Neural cell (in vitro differentiated cells): ENCODE measurements around the gene AIPL1. TPM values are rescaled to one million over a fixed set of nuclear protein-coding genes. Genes with fewer than 3 reads are reported as not detected.

ENCODE experiments used
- H2AFZ ChIP-seq: fragments of 200-600, 300-800 bp; sonication (generic), shearing (Covaris generic); 2 replicates; pipeline ENCODE4 v1.6.0; 2014; ENCODE audit warnings: low read depth, mild to moderate bottlenecking, antibody characterized with exemption, low read length, moderate library complexity
- H3F3A ChIP-seq: fragments of 200-600 bp; shearing (Covaris generic); 2 replicates; pipeline ENCODE4 v1.6.1; 2016; ENCODE audit warnings: mild to moderate bottlenecking, moderate library complexity, mixed read lengths, antibody characterized with exemption, low read length; ENCODE audit not compliant: insufficient read depth, poor library complexity, severe bottlenecking
- H3K27ac ChIP-seq: fragments of 200-600, 300-800 bp; sonication (generic), shearing (Covaris generic); 2 replicates; pipeline ENCODE4 v1.5.1; 2014; ENCODE audit warnings: mild to moderate bottlenecking, low read length, moderate library complexity
- H3K27me3 ChIP-seq: fragments of 300-800, 200-600 bp; sonication (generic), shearing (Covaris generic); 2 replicates; pipeline ENCODE4 v1.6.0; 2014; ENCODE audit warnings: mild to moderate bottlenecking, low read depth, low read length, moderate library complexity; ENCODE audit not compliant: insufficient read depth
- H3K36me3 ChIP-seq: fragments of 300-800, 200-600 bp; sonication (generic), shearing (Covaris generic); 2 replicates; pipeline ENCODE4 v1.5.1; 2014; ENCODE audit warnings: mild to moderate bottlenecking, antibody characterized with exemption, low read length, moderate library complexity; ENCODE audit not compliant: insufficient read depth
- H3K4me2 ChIP-seq: fragments of 300-800, 200-600 bp; sonication (generic), shearing (Covaris generic); 2 replicates; pipeline ENCODE4 v1.6.0; 2014; ENCODE audit warnings: mild to moderate bottlenecking, low read length
- H3K4me3 ChIP-seq: fragments of 300-800, 200-600 bp; sonication (generic), shearing (Covaris generic); 2 replicates; pipeline ENCODE4 v1.5.1; 2014; ENCODE audit warnings: mild to moderate bottlenecking, low read length, moderate library complexity
- H3K79me2 ChIP-seq: fragments of 200-600 bp; shearing (Covaris generic); replicated peaks from 2 replicates; pipeline ENCODE4 v1.6.0; 2014; ENCODE audit warnings: mild to moderate bottlenecking, low read length, moderate library complexity; ENCODE audit not compliant: insufficient read depth
- H3K9ac ChIP-seq: fragments of 300-800, 200-600 bp; sonication (generic), shearing (Covaris generic); 2 replicates; pipeline ENCODE4 v1.6.1; 2016; ENCODE audit warnings: mild to moderate bottlenecking, low read length, mixed read lengths
- H3K9me2 ChIP-seq: fragments of 200-600 bp; shearing (Covaris generic); 2 replicates; pipeline ENCODE4 v1.6.1; 2016; ENCODE audit warnings: mild to moderate bottlenecking, low read length, mixed read lengths; ENCODE audit not compliant: insufficient read depth
- H3K9me3 ChIP-seq: fragments of 200-600, 300-800 bp; sonication (generic), shearing (Covaris generic); 2 replicates; pipeline ENCODE4 v1.6.1; 2016; ENCODE audit warnings: mild to moderate bottlenecking, mixed run types, low read length, moderate library complexity, mixed read lengths
- H4K20me1 ChIP-seq: fragments of 200-600 bp; shearing (Covaris generic); 2 replicates; pipeline ENCODE4 v1.6.1; 2016; ENCODE audit warnings: mild to moderate bottlenecking, mixed run types; ENCODE audit not compliant: insufficient read depth
- EP300 ChIP-seq: fragments of 450-650 bp; conservative IDR thresholded peaks from 2 replicates; pipeline ENCODE4 v1.6.1; 2014; ENCODE audit warnings: antibody characterized with exemption, mild to moderate bottlenecking, moderate library complexity; ENCODE audit not compliant: poor library complexity, severe bottlenecking
- MXI1 ChIP-seq: fragments of 450-650 bp; conservative IDR thresholded peaks from 2 replicates; pipeline ENCODE4 v1.6.1; 2014; ENCODE audit warnings: antibody characterized with exemption, mild to moderate bottlenecking; ENCODE audit not compliant: poor library complexity, severe bottlenecking
- POLR2AphosphoS5 ChIP-seq: IDR thresholded peaks from 2 replicates; pipeline ENCODE4 v1.6.1; 2012
- RAD21 ChIP-seq: fragments of 450-650 bp; conservative IDR thresholded peaks from 2 replicates; pipeline ENCODE4 v1.6.1; 2014; ENCODE audit warnings: antibody characterized with exemption, mild to moderate bottlenecking, moderate library complexity
- SMC3 ChIP-seq: fragments of 450-650 bp; conservative IDR thresholded peaks from 2 replicates; pipeline ENCODE4 v1.6.1; 2014; ENCODE audit warnings: antibody characterized with exemption, mild to moderate bottlenecking, moderate library complexity; ENCODE audit not compliant: poor library complexity
- polyA plus RNA-seq: library from polyadenylated mRNA; depleted of rRNA; stranded (reverse); fragments of >200 nt; gene quantifications from 2 replicates; pipeline ENCODE4 v1.2.3, GENCODE V29; 2014
- TF ChIP-seq, protein P1 (sequence below): IDR thresholded peaks from 2 replicates; pipeline ENCODE4 v1.6.1; 2012; ENCODE audit warnings: borderline replicate concordance
- TF ChIP-seq, protein P2 (sequence below): fragments of 450-650 bp; IDR thresholded peaks from 2 replicates; pipeline ENCODE4 v1.5.1; 2014; ENCODE audit warnings: antibody characterized with exemption, mild to moderate bottlenecking, moderate library complexity; ENCODE audit not compliant: poor library complexity, severe bottlenecking

Gene AIPL1
- polyA plus RNA-seq, 1 donor from 2014 or later, result not detected

DNA sequence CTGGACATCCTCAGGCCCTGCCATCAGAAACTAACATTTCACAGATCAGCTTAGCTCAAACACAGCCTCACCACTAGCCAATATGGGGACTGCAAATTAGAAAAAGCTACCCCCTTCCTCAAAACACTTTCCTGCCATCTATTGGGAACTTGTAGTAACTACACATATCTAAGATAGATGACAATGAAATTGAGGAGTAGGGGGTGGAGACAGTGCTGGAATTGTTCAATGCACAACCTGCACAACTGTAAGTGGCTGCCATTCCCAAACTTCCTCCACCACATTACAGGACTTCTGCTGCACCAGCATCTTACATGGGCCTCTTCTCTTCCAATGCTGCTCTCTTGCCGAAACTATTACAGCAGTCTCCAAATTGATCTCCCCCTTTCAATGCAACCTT is 21.9 kb downstream of the AIPL1 start:
- Histone ChIP-seq H3K4me2 (no peak overlapping the region), H3F3A (no peaks in the 10 kb centered on the region), H3K9me2 (no peaks in the 10 kb centered on the region), H3K9ac (no peak overlapping the region), H3K27me3 (no peaks in the 10 kb centered on the region), H3K4me3 (no peak overlapping the region), H4K20me1 (no peaks in the 10 kb centered on the region), H3K36me3 (no peaks in the 10 kb centered on the region), H3K27ac (no peak overlapping the region), H3K79me2 (no peaks in the 10 kb centered on the region), H2AFZ (no peak overlapping the region), H3K9me3 (no peaks in the 10 kb centered on the region)
- peak; percentile 78 for TF ChIP-seq RAD21
- TF ChIP-seq, protein P1, sequence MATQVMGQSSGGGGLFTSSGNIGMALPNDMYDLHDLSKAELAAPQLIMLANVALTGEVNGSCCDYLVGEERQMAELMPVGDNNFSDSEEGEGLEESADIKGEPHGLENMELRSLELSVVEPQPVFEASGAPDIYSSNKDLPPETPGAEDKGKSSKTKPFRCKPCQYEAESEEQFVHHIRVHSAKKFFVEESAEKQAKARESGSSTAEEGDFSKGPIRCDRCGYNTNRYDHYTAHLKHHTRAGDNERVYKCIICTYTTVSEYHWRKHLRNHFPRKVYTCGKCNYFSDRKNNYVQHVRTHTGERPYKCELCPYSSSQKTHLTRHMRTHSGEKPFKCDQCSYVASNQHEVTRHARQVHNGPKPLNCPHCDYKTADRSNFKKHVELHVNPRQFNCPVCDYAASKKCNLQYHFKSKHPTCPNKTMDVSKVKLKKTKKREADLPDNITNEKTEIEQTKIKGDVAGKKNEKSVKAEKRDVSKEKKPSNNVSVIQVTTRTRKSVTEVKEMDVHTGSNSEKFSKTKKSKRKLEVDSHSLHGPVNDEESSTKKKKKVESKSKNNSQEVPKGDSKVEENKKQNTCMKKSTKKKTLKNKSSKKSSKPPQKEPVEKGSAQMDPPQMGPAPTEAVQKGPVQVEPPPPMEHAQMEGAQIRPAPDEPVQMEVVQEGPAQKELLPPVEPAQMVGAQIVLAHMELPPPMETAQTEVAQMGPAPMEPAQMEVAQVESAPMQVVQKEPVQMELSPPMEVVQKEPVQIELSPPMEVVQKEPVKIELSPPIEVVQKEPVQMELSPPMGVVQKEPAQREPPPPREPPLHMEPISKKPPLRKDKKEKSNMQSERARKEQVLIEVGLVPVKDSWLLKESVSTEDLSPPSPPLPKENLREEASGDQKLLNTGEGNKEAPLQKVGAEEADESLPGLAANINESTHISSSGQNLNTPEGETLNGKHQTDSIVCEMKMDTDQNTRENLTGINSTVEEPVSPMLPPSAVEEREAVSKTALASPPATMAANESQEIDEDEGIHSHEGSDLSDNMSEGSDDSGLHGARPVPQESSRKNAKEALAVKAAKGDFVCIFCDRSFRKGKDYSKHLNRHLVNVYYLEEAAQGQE, result no peak
- TF ChIP-seq MXI1, result no peak
- TF ChIP-seq POLR2AphosphoS5, result no peak
- TF ChIP-seq, protein P2, sequence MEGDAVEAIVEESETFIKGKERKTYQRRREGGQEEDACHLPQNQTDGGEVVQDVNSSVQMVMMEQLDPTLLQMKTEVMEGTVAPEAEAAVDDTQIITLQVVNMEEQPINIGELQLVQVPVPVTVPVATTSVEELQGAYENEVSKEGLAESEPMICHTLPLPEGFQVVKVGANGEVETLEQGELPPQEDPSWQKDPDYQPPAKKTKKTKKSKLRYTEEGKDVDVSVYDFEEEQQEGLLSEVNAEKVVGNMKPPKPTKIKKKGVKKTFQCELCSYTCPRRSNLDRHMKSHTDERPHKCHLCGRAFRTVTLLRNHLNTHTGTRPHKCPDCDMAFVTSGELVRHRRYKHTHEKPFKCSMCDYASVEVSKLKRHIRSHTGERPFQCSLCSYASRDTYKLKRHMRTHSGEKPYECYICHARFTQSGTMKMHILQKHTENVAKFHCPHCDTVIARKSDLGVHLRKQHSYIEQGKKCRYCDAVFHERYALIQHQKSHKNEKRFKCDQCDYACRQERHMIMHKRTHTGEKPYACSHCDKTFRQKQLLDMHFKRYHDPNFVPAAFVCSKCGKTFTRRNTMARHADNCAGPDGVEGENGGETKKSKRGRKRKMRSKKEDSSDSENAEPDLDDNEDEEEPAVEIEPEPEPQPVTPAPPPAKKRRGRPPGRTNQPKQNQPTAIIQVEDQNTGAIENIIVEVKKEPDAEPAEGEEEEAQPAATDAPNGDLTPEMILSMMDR, result peak; percentile 70
- TF ChIP-seq EP300, result no peak
- peak; percentile 75 for TF ChIP-seq SMC3

DNA sequence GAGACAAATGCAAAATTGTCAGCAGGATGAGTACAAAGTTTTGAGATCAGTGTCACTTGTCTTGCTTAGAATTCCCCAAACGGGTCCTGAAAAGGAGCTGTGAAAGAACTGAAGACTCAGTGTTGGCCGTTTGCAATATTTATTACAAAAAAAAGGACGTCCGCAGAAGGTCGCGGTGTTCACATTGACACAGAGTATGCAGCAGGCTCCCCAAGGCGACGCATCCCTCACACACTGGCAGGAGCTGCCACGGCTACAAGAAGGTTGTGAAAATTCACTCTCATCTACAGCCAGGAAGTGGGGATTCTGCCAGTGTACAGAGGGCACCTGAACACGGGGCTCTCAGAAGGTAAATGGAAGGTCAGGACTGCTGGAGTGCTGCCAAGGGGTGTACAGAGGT is 26.2 kb downstream of the AIPL1 start:
- Histone ChIP-seq H3K9me3 (no peaks in the 10 kb centered on the region), H2AFZ (no peak overlapping the region), H4K20me1 (no peaks in the 10 kb centered on the region), H3K4me3 (no peak overlapping the region), H3K36me3 (no peaks in the 10 kb centered on the region), H3K79me2 (no peaks in the 10 kb centered on the region), H3K9ac (no peak overlapping the region), H3K27me3 (no peaks in the 10 kb centered on the region), H3K9me2 (no peaks in the 10 kb centered on the region), H3F3A (no peaks in the 10 kb centered on the region), H3K27ac (no peak overlapping the region), H3K4me2 (no peak overlapping the region)
- TF ChIP-seq, protein P2, result no peak
- no peak for TF ChIP-seq POLR2AphosphoS5
